Stimulated activated CD4-positive, alpha-beta T cell treated with anti-CD3 and anti-CD28 coated beads, TNF-alpha, amount 100 ng/mL, for 48 hours (primary cell): ENCODE results near the gene HOXB6.

Experiments
- DNase-seq, 3 donors: peaks; one replicate each; pipeline ENCODE4 v3.0.0-alpha.2; 2020; ENCODE audit warnings: low read depth in 3 of 3

The HOXB6 gene

GRCh38 chr17:48579471-48579759 is 25.4 kb downstream of the HOXB6 start:
- no peak for DNase-seq

- no peak for DNase-seq
These were observed 25.9 kb downstream of the HOXB6 start for GRCh38 chr17:48578616-48579470.

GRCh38 chr17:48577946-48578615 is 26.7 kb downstream of the HOXB6 start, which contains the start of gene HOXB4:
TSS of gene HOXB4 (minus strand) at chr17:48578350. CDS start at chr17:48578319, 31 bp downstream.
- no peak for DNase-seq

- no peak for DNase-seq
These were observed 27.3 kb downstream of the HOXB6 start for GRCh38 chr17:48577330-48577945.

DNA sequence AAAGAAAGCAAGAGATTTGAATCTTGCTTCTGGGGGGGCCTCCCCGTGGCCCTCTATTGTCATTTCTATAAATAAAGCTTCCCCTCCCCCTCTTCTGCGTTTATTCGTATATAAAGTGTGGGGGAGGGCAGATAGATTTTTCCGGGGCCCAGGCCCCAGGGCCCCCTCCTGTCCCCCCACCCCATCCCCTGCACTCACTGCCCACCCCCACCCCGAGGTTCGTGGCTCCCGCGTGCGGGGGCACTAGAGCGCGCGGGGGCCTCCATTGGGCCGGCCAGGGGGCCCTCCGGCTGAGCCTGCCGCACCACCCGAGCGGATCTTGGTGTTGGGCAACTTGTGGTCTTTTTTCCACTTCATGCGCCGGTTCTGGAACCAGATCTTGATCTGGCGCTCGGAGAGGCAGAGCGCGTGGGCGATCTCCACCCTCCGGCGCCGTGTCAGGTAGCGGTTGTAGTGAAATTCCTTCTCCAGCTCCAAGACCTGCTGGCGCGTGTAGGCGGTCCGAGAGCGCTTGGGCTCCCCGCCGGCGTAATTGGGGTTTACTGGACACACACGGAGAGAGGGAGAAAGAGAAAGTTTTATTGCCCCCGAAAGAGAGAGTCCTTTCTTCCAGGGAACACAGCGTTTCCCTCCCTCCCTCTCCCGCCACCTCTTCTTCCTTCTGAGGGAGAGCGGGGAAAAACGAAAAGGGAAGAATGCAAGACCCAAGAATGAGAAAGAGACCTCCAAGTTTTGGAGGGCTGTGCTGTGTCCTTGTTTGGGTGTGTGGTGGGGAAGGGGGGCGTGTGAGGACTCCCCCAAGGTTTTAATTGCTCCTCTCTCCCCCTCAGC is 28.1 kb downstream of the HOXB6 start:
- DNase-seq, result no peak

DNA sequence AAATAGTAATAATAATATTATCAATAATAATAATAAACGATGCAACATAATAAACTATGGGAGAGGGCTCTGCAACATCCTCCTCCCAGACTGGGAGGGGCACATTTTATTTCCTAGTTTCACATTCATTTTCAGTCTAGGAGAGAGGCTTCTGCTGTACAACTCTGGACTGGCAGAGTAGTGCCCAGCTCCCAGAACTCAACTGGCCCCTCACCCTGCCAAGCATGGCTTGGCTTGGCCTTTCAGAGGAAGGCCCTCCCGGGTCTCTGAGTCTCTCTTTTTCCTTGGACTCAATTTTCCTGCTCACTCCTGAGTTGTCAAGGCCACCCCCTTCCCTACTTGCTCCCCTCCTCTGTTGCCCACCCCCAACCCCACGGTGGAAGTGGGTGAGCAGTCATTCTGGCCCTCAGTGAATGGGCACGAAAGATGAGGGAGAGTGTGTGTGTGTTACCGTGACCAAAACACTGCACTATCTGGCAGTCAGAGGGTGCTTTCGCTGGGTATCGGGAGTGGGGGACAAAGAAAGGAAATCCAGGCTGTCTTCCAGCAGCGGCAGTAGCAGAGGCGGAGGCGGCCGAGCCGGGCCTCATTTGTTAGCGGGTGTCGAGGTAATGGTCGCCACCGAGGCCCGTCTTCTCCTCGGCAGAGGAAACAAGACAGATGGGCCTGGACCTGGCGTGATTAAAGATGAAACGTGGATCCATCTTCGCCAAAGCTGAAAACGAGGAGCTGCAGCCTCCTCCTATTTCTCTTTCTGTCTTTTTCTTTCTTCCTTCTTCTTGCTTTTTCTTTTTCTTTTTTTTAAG is 28.9 kb downstream of the HOXB6 start:
- DNase-seq, result no peak

DNA sequence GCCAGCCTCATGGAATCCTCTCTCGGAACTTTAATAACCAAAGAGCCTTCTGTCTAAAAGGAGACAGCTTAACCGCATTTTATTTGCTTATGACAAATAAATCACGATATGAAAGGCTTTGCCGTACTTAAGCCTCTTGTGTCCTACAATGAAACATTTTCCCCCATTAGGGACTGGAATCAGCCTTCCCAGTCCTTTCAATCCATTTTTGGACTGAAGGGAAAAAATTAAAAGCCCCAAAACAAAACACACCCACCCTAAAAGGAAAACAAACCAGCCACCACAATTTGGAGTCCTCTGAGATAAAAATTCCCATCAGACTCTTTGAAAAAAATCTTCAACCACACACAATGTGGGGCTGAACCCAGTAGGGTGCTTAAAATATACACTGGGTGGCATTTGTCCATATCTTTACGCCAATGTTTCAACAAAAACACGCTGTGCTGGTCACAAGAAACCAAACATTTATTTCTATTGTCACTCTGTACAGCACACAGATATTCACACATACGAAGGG is 29.7 kb downstream of the HOXB6 start:
- DNase-seq, result no peak

- DNase-seq, result no peak
These were observed 30.2 kb downstream of the HOXB6 start for GRCh38 chr17:48574505-48575065.

DNA sequence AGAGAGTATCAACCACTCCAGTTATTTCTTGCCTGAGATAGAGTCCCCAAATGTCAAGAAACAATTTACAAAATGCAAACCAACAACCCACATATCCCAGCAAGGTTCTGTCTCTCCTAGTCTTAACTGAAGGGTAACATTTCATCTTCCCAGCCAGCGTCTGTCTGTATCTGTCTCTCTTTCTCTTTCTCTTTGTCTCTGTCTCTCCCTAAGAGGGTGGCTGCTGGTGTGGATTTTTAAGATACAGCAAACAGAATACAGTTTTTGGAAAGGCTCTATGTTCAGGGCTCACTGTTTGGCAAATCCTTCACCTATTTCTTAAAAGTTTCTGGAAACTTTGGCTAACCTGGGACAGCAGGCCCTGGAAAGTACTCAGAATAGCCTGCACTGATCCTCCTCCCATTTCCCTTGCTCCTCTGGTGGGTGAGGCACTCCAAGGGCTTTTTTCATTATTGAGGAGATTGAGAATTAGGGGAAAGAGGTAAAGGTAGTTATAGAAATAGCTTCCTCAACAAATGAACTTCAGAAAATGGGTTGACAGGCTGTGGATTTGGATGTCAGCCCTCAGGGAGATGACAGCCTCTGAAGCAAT is 32.9 kb downstream of the HOXB6 start:
- no peak for DNase-seq

DNA sequence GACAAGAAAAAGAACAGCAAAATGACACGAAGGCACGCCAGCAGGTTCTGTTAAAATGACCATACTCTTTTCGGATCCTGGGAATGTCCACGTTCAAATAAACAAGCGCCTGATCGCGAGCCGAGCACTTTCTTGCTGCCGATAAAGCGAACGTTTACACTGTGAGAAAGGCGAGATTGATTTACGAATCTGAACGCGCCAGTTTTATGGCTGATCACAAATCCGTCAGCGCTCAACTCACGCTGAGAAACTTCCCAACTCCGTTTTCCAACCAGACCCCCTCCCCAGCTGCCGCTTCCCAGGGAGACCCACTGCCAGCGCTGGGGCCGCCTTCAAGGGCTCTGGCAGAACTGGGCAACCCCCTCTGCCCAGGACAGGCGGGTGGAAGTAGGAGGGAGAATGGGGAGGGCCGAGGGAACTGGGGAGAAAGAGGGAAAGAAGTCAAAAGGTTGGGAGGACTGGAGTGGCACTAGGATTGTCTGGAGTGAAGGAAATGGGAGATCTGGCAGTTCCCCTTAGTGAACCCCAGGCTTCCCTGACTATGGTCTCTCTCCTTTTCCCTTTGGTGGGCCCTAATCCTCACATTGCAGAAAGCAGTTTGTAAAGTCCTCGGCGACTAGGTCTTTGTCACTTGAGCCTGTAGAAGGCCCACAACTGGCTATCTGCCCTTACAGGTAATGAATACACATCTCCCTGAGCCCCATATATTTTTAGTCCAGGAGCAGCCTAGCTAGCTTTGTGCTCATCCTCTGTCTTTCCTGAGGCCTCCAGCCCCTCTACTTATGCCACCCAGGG is 33.6 kb downstream of the HOXB6 start:
- no peak for DNase-seq

DNA sequence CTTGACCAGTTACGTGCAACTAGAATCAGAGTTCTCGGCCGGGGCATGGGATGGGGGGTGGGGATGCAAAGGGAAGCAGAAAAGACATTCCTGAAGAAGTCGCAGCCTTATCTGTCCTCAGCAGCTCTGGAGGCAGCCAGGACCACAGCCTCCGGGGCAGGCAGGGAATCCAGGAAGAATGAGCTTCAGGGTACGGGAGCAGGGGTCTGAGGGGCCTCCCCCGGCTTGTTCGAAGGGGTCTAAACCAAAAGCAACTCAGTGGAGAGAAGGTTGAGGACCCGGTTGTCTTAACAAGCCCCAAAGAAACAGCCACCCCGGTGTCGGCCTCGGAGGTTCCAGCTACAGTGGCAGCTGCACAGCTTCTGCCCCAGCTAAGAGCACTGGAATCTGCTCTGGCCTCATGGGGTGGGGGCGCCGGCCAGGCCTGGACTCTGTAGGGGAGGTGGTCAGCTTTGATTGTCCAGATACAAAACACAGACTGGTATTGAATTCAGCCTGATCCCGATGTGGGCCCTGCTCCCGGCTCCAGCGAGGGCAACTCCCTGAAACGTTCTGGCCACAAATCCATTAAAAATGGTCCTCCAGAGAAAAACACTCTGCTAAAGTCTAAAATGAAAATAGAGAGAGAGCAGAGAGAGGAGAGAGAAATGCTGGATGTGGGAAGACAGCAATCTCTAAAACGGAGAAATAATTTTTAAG is 34.3 kb downstream of the HOXB6 start:
- no peak for DNase-seq

GRCh38 chr17:48569674-48570324 is 35.0 kb downstream of the HOXB6 start:
- no peak for DNase-seq

DNA sequence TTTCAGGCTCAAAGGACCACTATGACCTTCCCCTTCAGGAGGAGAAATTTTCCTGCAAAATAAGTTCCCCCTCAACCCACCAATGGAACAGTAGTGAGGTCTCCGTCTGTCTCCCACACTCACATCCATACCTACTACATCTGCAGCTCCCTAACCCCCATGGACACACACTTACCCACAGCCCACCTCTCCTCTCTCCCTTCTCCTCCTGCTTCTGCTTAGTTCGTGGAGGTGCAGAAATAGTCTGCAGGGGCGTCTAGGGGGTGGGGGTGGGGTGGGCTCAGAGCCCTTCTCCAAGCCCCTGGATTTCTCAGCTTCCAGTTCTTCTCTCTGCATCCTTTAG is 35.6 kb downstream of the HOXB6 start:
- no peak for DNase-seq

- no peak for DNase-seq
These were observed 36.1 kb downstream of the HOXB6 start for GRCh38 chr17:48568499-48569239.

DNA sequence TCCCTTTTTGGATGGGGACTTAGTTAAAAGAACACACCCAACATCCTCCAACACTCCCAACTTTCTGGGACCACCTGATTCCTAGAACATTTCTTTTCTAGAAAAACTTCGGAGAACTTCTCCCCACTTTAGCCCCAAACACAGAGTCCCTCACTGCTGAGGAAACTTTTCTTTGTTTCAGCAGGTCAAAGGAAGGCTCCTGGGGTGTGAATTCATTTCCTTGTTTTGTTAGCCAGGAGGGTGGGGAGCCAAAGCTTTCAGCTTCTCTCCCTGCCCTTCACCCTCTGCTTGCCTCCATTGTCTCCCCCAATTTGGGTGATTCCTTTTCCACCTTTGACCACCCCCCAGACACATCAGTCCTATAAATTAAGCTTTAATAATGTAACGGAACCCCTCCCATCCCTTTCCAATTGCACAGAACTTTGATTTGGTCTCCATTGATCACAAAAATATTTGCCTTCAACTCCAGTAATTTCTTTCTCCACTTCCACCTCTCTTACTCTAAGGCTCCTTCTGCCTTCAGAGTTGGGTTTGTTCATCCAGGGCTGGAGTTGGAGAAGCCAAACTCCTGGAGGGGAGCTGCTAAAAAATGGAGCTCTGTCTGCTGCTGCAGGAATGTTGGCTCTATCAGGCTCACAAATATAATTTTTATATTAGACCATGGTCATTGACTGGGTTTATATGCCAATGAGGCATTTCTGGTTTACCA is 37.0 kb downstream of the HOXB6 start:
- DNase-seq, result no peak

DNA sequence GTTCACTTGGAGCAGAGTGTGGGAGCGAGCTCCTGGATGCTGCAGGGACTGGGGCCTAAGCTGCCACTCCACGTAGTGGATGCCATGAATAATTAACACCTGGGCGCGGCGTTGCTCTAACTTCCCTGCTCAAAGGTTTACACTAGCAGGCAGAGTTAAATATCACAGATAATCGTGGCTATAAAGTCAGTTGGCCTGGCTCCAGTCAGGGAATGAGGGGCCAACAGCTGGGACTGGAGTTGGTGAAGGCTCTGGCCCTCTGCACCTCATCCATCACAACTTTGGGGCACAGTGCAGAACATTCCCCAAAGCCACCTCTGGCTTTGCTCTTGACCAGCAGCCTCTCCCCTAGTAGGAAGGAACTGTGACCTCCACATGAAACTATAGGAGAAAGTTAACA is 37.6 kb downstream of the HOXB6 start:
- no peak for DNase-seq

DNA sequence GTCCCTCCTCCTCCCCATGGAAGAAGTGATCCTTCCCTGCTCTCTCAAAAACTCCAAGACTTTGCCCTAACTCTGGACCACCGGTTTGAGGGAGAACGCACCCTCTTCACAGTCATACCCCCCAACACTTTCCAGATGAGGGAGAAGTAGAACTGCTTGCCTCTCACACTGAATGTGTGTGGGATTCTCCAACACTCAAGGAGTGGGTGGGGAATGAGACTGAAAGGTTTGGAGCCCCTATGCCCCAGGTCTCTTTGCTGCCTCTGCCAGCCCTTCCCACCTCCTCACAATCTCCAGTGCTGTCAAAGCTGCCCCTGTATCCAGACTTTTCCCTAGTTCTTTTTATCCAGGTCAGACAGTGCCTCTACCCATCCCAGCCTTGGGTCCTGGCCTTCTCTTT is 38.1 kb downstream of the HOXB6 start:
- no peak for DNase-seq
